Prostate gland (tissue), 2 donors: ENCODE measurements around the gene VDAC1. TPM values are rescaled to one million over a fixed set of nuclear protein-coding genes. Genes with fewer than 3 reads are reported as not detected.

Source experiments
- DNase-seq: peaks from one replicate; pipeline ENCODE4 v3.0.0-alpha.2; 2019; ENCODE audit warnings: low spot score
- H3K27ac ChIP-seq, 2 donors: fragments of 200-600 bp; sonication (generic); 2 replicates each; pipeline ENCODE4 v1.5.1; 2017 to 2019
- H3K27me3 ChIP-seq: fragments of 200-600 bp; sonication (generic); replicated peaks from 2 replicates; pipeline ENCODE4 v1.5.1; 2019; ENCODE audit not compliant: insufficient read depth
- H3K36me3 ChIP-seq, 2 donors: fragments of 200-600 bp; sonication (generic); 1 replicate in 1 of 2; 2 replicates in 1 of 2; pipeline versions ENCODE4 v1.5.1 to v1.8.1; 2017 to 2019
- H3K4me1 ChIP-seq: fragments of 200-600 bp; sonication (generic); replicated peaks from 2 replicates; pipeline ENCODE4 v1.5.1; 2019
- H3K4me3 ChIP-seq, 2 donors: fragments of 200-600 bp; sonication (generic); 2 replicates each; pipeline ENCODE4 v1.5.1; 2017 to 2019
- H3K9me3 ChIP-seq: fragments of 200-600 bp; sonication (generic); 2 replicates; pipeline ENCODE4 v1.5.1; 2017
- POLR2A ChIP-seq: fragments of 450-650 bp; IDR thresholded peaks from one replicate; pipeline ENCODE4 v1.6.1; 2016; ENCODE audit warnings: antibody characterized with exemption, mild to moderate bottlenecking
- POLR2AphosphoS5 ChIP-seq: sonication (generic); formaldehyde crosslinking; IDR thresholded peaks from one replicate; pipeline ENCODE4 v1.6.1; 2017; ENCODE audit warnings: antibody characterized with exemption
- WGBS: methylation state at CpG from one replicate; pipeline ENCODE4 v1.1.5; 2018; 5-methylcytosine and 5-hydroxymethylcytosine counted together
- intact Hi-C: fragments of 100-400 bp; cut with DNase I; formaldehyde crosslinking; loops from one replicate; pipeline ENCODE4 v1.14.2; 2022
- total RNA-seq, 2 donors: library from RNA; depleted of rRNA; stranded (reverse); fragments of >200 nt; gene quantifications; one replicate each; pipeline ENCODE4 v1.1.0, GENCODE V29; 2016
- TF ChIP-seq, protein P1 (sequence below), 4 experiments: fragments of 200-600 bp in 2 of 4; fragments of 450-650 bp in 2 of 4; sonication (generic) in 2 of 4; IDR thresholded peaks; 1 replicate in 3 of 4; 2 replicates in 1 of 4; pipeline ENCODE4 v1.5.1; 2016 to 2019; ENCODE audit warnings: antibody characterized with exemption in 4 of 4, mild to moderate bottlenecking in 2 of 4, moderate library complexity in 2 of 4

Gene VDAC1
- total RNA-seq, 2 donors from 2014 or later: 142 to 143 TPM

DNA sequence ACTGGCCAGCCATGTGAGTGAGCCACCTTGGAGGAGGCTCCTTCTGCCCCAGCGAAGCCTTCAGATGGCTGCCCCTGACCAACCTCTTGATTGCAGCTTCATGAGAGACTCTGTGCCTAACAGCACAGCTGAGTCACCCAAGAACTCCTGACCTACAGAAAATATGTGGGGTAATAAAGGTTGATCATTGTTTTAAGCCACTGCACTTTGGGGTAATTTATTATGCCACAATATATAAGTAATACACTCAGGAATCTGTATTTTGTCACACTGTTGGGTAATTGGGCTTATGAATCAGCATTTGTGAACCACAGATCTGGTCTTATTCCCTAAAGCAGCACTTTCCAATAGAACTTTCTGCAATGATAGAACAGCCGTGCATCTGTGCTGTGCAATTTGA, 24.4 kb upstream of the VDAC1 start:
- no peaks in the 10 kb centered on the region for H3K27me3 ChIP-seq
- H3K9me3 ChIP-seq: no peaks in the 10 kb centered on the region
- no peaks in the 10 kb centered on the region for H3K4me1 ChIP-seq
- no peak overlapping the region for H3K4me3 ChIP-seq
- no peak overlapping the region for H3K27ac ChIP-seq
- WGBS: 96% methylated on average over 2 of the region's 2 CpGs
- TF ChIP-seq, protein P1, sequence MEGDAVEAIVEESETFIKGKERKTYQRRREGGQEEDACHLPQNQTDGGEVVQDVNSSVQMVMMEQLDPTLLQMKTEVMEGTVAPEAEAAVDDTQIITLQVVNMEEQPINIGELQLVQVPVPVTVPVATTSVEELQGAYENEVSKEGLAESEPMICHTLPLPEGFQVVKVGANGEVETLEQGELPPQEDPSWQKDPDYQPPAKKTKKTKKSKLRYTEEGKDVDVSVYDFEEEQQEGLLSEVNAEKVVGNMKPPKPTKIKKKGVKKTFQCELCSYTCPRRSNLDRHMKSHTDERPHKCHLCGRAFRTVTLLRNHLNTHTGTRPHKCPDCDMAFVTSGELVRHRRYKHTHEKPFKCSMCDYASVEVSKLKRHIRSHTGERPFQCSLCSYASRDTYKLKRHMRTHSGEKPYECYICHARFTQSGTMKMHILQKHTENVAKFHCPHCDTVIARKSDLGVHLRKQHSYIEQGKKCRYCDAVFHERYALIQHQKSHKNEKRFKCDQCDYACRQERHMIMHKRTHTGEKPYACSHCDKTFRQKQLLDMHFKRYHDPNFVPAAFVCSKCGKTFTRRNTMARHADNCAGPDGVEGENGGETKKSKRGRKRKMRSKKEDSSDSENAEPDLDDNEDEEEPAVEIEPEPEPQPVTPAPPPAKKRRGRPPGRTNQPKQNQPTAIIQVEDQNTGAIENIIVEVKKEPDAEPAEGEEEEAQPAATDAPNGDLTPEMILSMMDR (IDR thresholded peaks at IDR 0.05): no peak
- TF ChIP-seq POLR2AphosphoS5 (no peak), POLR2A (no peak)
- H3K36me3 ChIP-seq: no peaks in the 10 kb centered on the region
- DNase-seq: no peak
- intact Hi-C loops: no loop called here

DNA sequence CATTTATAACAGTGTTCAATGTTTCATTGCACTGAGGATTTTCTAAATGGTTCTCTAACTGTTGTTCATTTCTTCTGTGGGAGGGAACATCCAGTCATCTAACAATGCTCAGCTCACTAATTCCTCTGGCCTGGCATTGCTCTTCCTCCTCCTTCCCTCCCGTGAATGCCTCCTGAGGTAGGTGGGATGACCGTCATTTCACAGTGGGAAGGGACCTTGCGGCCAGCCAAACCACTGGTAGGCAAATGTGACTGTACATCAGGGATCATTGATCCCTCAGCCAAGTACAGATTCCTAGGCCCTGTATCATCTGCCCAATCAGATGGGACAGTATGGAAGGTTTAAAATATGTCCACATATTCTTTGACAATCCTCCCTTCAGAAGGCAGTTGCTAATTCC, 23.7 kb upstream of the VDAC1 start:
- intact Hi-C loops: no loop called here
- H3K36me3 ChIP-seq: no peaks in the 10 kb centered on the region
- WGBS: 93% methylated on average over 3 of the region's 3 CpGs

DNA sequence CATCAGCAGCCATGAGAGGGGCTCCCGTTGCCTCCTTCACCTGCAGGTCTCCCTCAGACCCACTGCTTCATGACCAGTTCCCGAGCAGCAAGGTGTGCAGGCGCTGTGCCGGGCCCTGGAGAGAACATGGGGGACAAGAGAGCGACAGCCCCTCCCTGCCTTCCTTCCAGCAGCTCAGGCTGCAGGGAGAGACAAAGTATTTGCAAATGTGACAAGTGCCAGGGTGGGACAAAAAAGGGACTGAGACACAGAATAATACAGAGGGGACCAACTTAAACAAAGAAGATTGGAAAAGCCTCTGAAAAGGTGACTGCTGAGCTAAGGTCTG, 22.5 kb upstream of the VDAC1 start:
- intact Hi-C loops: no loop called here
- no peak for DNase-seq
- no peaks in the 10 kb centered on the region for H3K4me1 ChIP-seq
- no peaks in the 10 kb centered on the region for H3K36me3 ChIP-seq
- no peak overlapping the region for H3K27ac ChIP-seq
- no peak overlapping the region for H3K4me3 ChIP-seq
- TF ChIP-seq POLR2A: no peak
- TF ChIP-seq, protein P1 (IDR thresholded peaks at IDR 0.05): no peak
- TF ChIP-seq POLR2AphosphoS5: no peak
- WGBS: 90% methylated on average over 5 of the region's 5 CpGs
- H3K9me3 ChIP-seq: no peaks in the 10 kb centered on the region
- no peaks in the 10 kb centered on the region for H3K27me3 ChIP-seq

More for the DNA sequence above, 23.7 kb upstream of the VDAC1 start:
- Histone ChIP-seq H3K27me3 (no peaks in the 10 kb centered on the region), H3K9me3 (no peaks in the 10 kb centered on the region), H3K4me1 (no peaks in the 10 kb centered on the region), H3K27ac (no peak overlapping the region), H3K4me3 (no peak overlapping the region)
- TF ChIP-seq, protein P1 (IDR thresholded peaks at IDR 0.05): no peak
- TF ChIP-seq POLR2AphosphoS5 (no peak), POLR2A (no peak)
- no peak for DNase-seq

DNA sequence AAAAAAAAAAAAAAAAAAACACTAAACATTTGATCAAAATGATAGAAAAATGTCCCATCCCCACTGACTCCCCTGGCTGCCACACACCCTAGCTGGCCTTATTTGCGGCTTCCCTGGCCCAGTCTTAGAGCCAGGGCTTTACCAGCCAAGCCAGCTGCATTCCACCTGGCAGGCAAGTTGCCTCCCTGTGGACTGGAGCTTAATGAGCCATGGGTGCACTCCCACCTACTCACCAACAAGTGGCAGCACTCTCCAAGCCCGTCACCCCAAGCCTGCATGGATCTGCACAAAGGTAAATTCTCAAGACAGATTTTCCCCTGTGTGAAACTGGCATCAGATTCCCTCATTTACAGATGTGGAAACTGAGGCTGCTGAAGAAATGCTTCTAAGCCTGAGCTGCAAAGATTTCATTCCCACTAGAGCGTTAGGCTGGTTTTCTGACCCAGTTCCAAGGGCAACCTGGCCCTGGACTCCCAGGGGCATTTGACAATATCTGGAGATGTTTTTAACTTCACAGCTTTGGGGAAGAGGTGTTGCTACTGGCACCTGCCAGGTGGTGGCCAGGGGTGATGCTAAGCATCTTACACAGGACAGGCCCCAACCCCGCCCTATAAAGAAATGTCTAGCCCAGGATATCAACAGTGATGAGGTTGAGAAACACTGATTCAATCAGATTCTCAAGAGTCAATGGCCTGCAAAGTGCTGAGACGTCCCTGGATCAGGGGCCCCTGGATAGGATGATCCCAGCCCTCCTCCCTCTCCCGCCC, 21.9 kb upstream of the VDAC1 start:
- TF ChIP-seq, protein P1 (IDR thresholded peaks at IDR 0.05): peak in 2 of 4 experiments; percentile 50 to 61
- TF ChIP-seq POLR2A (no peak), POLR2AphosphoS5 (peak; percentile 10)
- peak; percentile 58 for DNase-seq
- intact Hi-C loops: no loop called here
- no peaks in the 10 kb centered on the region for H3K36me3 ChIP-seq
- no peak overlapping the region for H3K27ac ChIP-seq
- no peaks in the 10 kb centered on the region for H3K27me3 ChIP-seq
- H3K4me3 ChIP-seq: no peak overlapping the region
- no peaks in the 10 kb centered on the region for H3K4me1 ChIP-seq
- no peaks in the 10 kb centered on the region for H3K9me3 ChIP-seq
- 59% methylated on average over 6 of the region's 6 CpGs for WGBS

DNA sequence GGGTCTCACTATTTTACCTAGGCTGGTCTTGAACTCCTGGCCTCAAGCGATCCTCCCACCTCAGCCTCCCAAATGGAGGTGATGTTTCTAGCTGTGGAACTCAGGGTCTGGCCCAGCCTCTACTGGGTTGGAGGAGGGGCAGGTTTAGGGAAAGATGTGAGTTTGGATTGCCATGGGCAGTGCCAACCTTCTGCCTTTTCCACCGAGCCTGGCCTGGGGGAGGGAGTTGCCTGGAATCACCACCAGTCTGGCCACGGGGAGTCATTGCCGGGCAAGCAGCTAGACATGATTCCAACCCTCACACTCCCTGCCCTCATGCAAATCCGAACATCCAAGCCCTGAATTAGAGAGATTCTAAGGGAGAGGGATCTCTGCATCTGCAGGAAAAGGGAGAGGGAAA, 21.0 kb upstream of the VDAC1 start:
- WGBS: 84% methylated on average over 5 of the region's 5 CpGs
- intact Hi-C loops: no loop called here
- Histone ChIP-seq H3K4me1 (no peaks in the 10 kb centered on the region), H3K4me3 (no peak overlapping the region), H3K27me3 (no peaks in the 10 kb centered on the region), H3K9me3 (no peaks in the 10 kb centered on the region), H3K27ac (no peak overlapping the region), H3K36me3 (no peaks in the 10 kb centered on the region)
- TF ChIP-seq, protein P1 (IDR thresholded peaks at IDR 0.05): no peak
- TF ChIP-seq POLR2AphosphoS5: no peak
- DNase-seq: no peak
